GM12865 (cell line): ENCODE data around the gene STX2.
"Not testable (repeated sequence)": the region's sequence is repeated elsewhere in the genome, so short reads cannot be mapped to it uniquely, and the experiment has no call there.

Experiments used
- DNase-seq: peaks from one replicate; pipeline ENCODE4 v3.0.0; 2010; ENCODE audit warnings: low read depth
- H3K4me3 ChIP-seq: 2 replicates; pipeline ENCODE4 v1.5.1; 2011; ENCODE audit warnings: mild to moderate bottlenecking, low read depth, low read length, control low read depth
- CTCF ChIP-seq: IDR thresholded peaks from 2 replicates; pipeline ENCODE4 v1.5.1; 2011; ENCODE audit warnings: low read length, control low read depth, low read depth, inconsistent platforms; ENCODE audit not compliant: insufficient read depth; ENCODE audit errors: missing control alignments

Gene STX2

GRCh38 chr12:130752692-130753230 lies 86.3 kb downstream of the STX2 start:
- H3K4me3 ChIP-seq = no peak overlapping the region
- TF ChIP-seq CTCF = no peak
- DNase-seq = no peak

DNA sequence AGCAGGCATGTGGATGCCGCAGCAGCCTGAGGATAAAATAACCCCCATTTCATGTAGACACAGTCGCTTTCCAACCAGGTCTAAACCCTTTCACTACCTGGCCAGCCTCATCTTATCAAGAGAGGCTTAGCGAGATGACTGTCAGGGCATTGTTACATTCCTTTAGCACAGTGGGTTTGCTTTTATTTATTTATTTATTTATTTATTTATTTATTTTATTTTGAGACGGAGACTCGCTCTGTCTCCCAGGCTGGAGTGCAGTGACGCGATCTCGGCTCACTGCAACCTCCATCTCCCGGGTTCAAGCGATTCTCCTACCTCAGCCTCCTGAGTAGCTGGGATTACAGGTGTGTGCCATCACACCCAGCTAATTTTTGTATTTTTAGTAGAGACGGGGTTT lies 87.0 kb downstream of the STX2 start:
- not testable (repeated sequence) for DNase-seq, H3K4me3 ChIP-seq

- no peak for DNase-seq
- H3K4me3 ChIP-seq = no peak overlapping the region
- no peak for TF ChIP-seq CTCF
Observed at GRCh38 chr12:130748786-130749185, 90.3 kb downstream of the STX2 start.

GRCh38 chr12:130747867-130748740 lies 90.9 kb downstream of the STX2 start:
- DNase-seq = peak; percentile 68
- peak; percentile 88 for TF ChIP-seq CTCF
- no peak overlapping the region for H3K4me3 ChIP-seq

DNA sequence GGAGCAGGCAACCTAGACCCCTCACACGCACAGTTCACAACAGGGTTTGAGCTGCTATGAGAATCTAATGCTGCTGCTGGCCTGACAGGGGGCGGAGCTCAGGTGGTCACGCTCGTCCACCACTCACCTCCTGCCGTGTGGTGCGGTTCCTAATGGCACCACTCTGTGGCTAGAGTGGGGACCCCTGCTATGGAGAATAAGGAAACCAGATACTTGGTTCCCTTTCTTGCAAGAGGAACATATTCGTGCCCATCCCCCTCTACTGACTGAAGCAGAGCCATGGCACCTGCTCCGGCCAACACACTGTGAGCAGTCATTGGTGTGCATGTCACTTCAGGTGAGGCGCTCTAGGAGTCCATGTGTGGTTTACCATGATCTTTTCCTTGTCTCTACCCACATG lies 92.5 kb downstream of the STX2 start:
- DNase-seq = no peak
- H3K4me3 ChIP-seq = no peak overlapping the region
- no peak for TF ChIP-seq CTCF

- H3K4me3 ChIP-seq = no peak overlapping the region
- no peak for DNase-seq
- no peak for TF ChIP-seq CTCF
Observed at GRCh38 chr12:130745921-130746320, 93.1 kb downstream of the STX2 start.

DNA sequence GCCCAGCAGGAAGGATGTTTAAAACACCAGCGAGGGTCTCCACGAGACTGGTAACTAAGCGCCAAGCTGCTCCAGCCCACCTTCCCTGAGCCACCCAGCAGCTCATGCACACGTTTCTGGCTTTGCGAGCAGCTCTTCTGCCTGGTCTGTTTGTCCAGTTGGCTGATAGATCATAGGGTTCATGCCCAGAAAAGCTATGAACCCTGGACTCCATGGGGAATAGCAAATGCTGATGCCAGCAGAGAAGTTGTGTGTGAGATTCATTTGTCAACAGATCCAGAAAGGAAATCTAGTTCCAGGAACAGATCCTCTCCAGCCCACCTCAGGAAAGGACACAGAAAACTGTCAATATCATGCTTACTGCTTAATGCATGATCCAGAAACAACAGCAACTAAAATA lies 94.8 kb downstream of the STX2 start:
- DNase-seq = no peak
- TF ChIP-seq CTCF = no peak

More for the DNA sequence above, 94.8 kb downstream of the STX2 start:
- no peak overlapping the region for H3K4me3 ChIP-seq
